BE2C (cell line): ENCODE data around the gene NSUN6.

Experiments
- DNase-seq: peaks from one replicate; pipeline ENCODE4 v3.0.0-alpha.2; 2020
- H3K27me3 ChIP-seq: fragments of 250-450 bp; sonication (Bioruptor Pico); 2 replicates; pipeline ENCODE4 v1.5.1; 2020; ENCODE audit warnings: mild to moderate bottlenecking
- H3K36me3 ChIP-seq: fragments of 250-450 bp; sonication (Bioruptor Pico); 2 replicates; pipeline ENCODE4 v1.5.1; 2020; ENCODE audit warnings: mild to moderate bottlenecking
- H3K4me1 ChIP-seq: fragments of 250-450 bp; sonication (Bioruptor Pico); 2 replicates; pipeline ENCODE4 v1.5.1; 2020
- H3K4me3 ChIP-seq: 2 replicates; pipeline ENCODE4 v1.5.1; 2011; ENCODE audit warnings: low read depth, low read length
- H3K9me3 ChIP-seq: fragments of 250-450 bp; sonication (Bioruptor Pico); 2 replicates; pipeline ENCODE4 v1.5.1; 2020
- CTCF ChIP-seq: IDR thresholded peaks from 2 replicates; pipeline ENCODE4 v1.5.1; 2012; ENCODE audit warnings: mild to moderate bottlenecking, low read depth, low read length

The NSUN6 gene

GRCh38 chr10:18540195-18540594, 111.2 kb downstream of the NSUN6 start:
- H3K4me3 ChIP-seq: no peak overlapping the region
- H3K36me3 ChIP-seq: peaks cover 5% of the 10 kb centered on the region; the same call in 1 of the 2 replicates
- no peaks in the 10 kb centered on the region for H3K27me3 ChIP-seq
- DNase-seq: no peak
- no peaks in the 10 kb centered on the region for H3K4me1 ChIP-seq
- TF ChIP-seq CTCF: no peak
- no peaks in the 10 kb centered on the region for H3K9me3 ChIP-seq

GRCh38 chr10:18539335-18539734, 112.1 kb downstream of the NSUN6 start:
- no peak for TF ChIP-seq CTCF
- no peaks in the 10 kb centered on the region for H3K27me3 ChIP-seq
- peaks cover 5% of the 10 kb centered on the region; the same call in 1 of the 2 replicates for H3K36me3 ChIP-seq
- DNase-seq: no peak
- no peaks in the 10 kb centered on the region for H3K4me1 ChIP-seq
- no peaks in the 10 kb centered on the region for H3K9me3 ChIP-seq
- no peak overlapping the region for H3K4me3 ChIP-seq

GRCh38 chr10:18533896-18534295, 117.5 kb downstream of the NSUN6 start:
- Histone ChIP-seq H3K36me3 (no peaks in the 10 kb centered on the region), H3K9me3 (no peaks in the 10 kb centered on the region), H3K4me1 (no peaks in the 10 kb centered on the region), H3K27me3 (no peaks in the 10 kb centered on the region), H3K4me3 (no peak overlapping the region)
- no peak for TF ChIP-seq CTCF
- no peak for DNase-seq

- no peak for TF ChIP-seq CTCF
- H3K27me3 ChIP-seq: no peaks in the 10 kb centered on the region
- no peaks in the 10 kb centered on the region for H3K36me3 ChIP-seq
- H3K9me3 ChIP-seq: no peaks in the 10 kb centered on the region
- DNase-seq: no peak
- H3K4me3 ChIP-seq: no peak overlapping the region
- H3K4me1 ChIP-seq: no peaks in the 10 kb centered on the region
Observed at GRCh38 chr10:18532881-18533535, 118.4 kb downstream of the NSUN6 start.

- no peak for DNase-seq
- TF ChIP-seq CTCF: no peak
- no peak overlapping the region for H3K4me3 ChIP-seq
Observed at GRCh38 chr10:18528292-18528691, 123.1 kb downstream of the NSUN6 start.

GRCh38 chr10:18527687-18528086, 123.7 kb downstream of the NSUN6 start:
- Histone ChIP-seq H3K27me3 (no peaks in the 10 kb centered on the region), H3K9me3 (no peaks in the 10 kb centered on the region), H3K4me1 (no peaks in the 10 kb centered on the region), H3K36me3 (no peaks in the 10 kb centered on the region), H3K4me3 (no peak overlapping the region)
- no peak for DNase-seq
- no peak for TF ChIP-seq CTCF

More at GRCh38 chr10:18528292-18528691, 123.1 kb downstream of the NSUN6 start:
- Histone ChIP-seq H3K36me3 (no peaks in the 10 kb centered on the region), H3K9me3 (no peaks in the 10 kb centered on the region), H3K27me3 (no peaks in the 10 kb centered on the region), H3K4me1 (no peaks in the 10 kb centered on the region)
